Raji (cell line): ENCODE results near the gene GEMIN7.

ENCODE experiments used
- POLR2A ChIP-seq: IDR thresholded peaks from 2 replicates; pipeline ENCODE4 v1.6.1; 2011; ENCODE audit warnings: low read depth, low read length, control low read depth; ENCODE audit not compliant: insufficient read depth

The GEMIN7 gene

GRCh38 chr19:45101806-45102205 lies 22.7 kb downstream of the GEMIN7 start:
- no peak for TF ChIP-seq POLR2A

- no peak for TF ChIP-seq POLR2A
These were observed 23.4 kb downstream of the GEMIN7 start for GRCh38 chr19:45102481-45102880.

GRCh38 chr19:45103156-45103507 lies 24.1 kb downstream of the GEMIN7 start:
- no peak for TF ChIP-seq POLR2A

GRCh38 chr19:45103508-45104319 lies 24.7 kb downstream of the GEMIN7 start:
- no peak for TF ChIP-seq POLR2A

- TF ChIP-seq POLR2A = no peak
These were observed 25.7 kb downstream of the GEMIN7 start for GRCh38 chr19:45104658-45105349.

- TF ChIP-seq POLR2A = no peak
These were observed 28.6 kb downstream of the GEMIN7 start for GRCh38 chr19:45107621-45108150.

GRCh38 chr19:45110851-45111266 lies 31.8 kb downstream of the GEMIN7 start:
- no peak for TF ChIP-seq POLR2A

GRCh38 chr19:45112111-45112827 lies 33.2 kb downstream of the GEMIN7 start:
- no peak for TF ChIP-seq POLR2A

GRCh38 chr19:45113628-45114027 lies 34.6 kb downstream of the GEMIN7 start:
- no peak for TF ChIP-seq POLR2A

- TF ChIP-seq POLR2A = no peak
These were observed 35.1 kb downstream of the GEMIN7 start for GRCh38 chr19:45114116-45114515.

- TF ChIP-seq POLR2A = no peak
These were observed 37.0 kb downstream of the GEMIN7 start for GRCh38 chr19:45115809-45116615.

GRCh38 chr19:45117167-45117594 lies 38.1 kb downstream of the GEMIN7 start:
- TF ChIP-seq POLR2A = no peak

- no peak for TF ChIP-seq POLR2A
These were observed 38.6 kb downstream of the GEMIN7 start for GRCh38 chr19:45117671-45118070.

GRCh38 chr19:45118106-45118505 lies 39.0 kb downstream of the GEMIN7 start:
- no peak for TF ChIP-seq POLR2A

- TF ChIP-seq POLR2A = no peak
These were observed 40.5 kb downstream of the GEMIN7 start for GRCh38 chr19:45119582-45119981.
